Left ventricle myocardium superior (tissue), 1 donor: ENCODE data around the gene IKZF3. TPM values are rescaled to one million over a fixed set of nuclear protein-coding genes. Genes with fewer than 3 reads are reported as not detected.

Source experiments
- ATAC-seq: fragments of 200-7000 bp; cut with Tn5 transposase; one replicate; pipeline ENCODE4 v1.9.1; 2020; ENCODE audit warnings: mild to moderate bottlenecking, moderate library complexity
- DNase-seq: peaks from one replicate; pipeline ENCODE4 v3.0.0-alpha.2; 2020
- intact Hi-C: fragments of 100-400 bp; cut with micrococcal nuclease; formaldehyde crosslinking; loops from one replicate; pipeline ENCODE4 v1.11.0; 2022
- total RNA-seq: library from RNA; stranded (reverse); fragmentation: NEBNext Ultra II Directional; extraction: Animal tissue kit (Norgen Biotek cat#: 25700); gene quantifications from one replicate; pipeline ENCODE4 v1.2.1, GENCODE V29; 2021
- donor health status: DM: no; HTN: yes; CAD: no; lungs with severe emphysema.

The IKZF3 gene
- total RNA-seq, 1 donor from 2014 or later: 0.42 TPM

DNA sequence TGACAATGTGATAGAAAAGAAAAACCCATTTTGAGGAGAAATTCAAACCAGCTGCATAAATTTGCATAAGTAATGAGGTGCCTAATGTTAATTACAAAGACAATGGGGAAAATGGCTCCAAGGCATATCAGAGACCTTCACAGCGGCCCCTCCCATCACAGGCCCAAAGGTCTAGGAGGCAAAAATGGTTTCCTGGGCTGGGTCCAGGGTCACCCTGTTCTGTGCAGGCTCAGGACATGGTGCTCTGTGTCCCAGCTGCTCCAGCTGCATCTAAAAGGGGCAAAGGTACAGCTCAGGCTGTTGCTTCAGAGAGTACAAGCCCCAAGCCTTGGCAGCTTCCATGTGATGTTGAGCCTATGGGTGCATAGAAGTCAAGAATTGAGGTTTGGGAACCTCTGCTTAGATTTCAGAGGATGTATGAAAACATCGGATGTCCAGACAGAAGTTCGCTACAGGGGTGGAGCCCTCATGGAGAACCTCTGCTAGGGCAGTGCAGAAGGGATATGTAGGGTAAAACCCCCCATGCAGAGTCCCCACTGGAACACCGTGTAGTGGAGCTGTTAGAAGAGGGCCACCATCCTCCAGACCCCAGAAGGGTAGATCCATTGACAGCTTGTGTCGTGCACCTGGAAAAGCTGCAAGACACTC, 40.6 kb downstream of the IKZF3 start:
- intact Hi-C loops: no loop called here
- no peak for DNase-seq
- no peak for ATAC-seq

DNA sequence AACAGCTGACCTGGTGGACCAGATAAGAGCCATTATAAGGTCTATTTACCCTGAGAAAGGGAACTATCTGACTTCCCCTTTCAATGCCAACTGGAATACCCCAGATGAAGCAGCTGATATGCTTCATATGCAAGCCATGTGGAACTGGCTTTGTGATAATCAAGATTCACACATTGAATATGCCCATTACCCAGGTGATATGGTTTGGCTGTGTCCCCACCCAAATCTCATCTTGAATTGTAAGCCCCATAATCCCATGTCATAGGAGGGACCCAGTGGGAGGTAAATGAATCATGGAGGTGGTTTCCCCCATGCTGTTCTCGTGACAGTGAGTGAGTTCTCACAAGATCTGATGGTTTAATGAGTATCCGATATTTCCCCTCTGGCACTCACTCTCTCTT, 42.1 kb downstream of the IKZF3 start:
- ATAC-seq: no peak
- intact Hi-C loops: no loop called here
- DNase-seq: no peak

DNA sequence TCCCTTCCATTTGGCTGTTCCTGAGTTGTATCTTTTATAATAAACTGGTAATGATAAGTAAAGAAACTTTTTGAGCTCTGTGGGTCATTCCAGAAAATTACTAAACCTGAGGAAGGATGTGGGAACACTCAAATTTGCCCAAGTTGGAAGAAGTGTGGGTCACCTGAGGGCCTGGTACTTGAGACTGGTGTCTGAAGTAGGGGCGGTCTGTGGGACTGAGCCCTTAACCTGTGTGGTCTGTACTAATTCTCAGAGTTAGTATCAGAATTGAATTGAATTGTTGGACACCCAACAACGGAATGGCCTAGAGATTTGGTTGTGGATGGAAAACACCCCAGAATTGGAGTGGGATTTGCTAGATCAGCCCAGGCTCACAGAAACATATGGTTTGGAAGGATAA, 43.1 kb downstream of the IKZF3 start:
- intact Hi-C loops: no loop called here
- ATAC-seq (no peak), DNase-seq (no peak)

GRCh38 chr17:39820541-39820940, 43.6 kb downstream of the IKZF3 start:
- ATAC-seq (no peak), DNase-seq (no peak)
- intact Hi-C loops: no loop called here

DNA sequence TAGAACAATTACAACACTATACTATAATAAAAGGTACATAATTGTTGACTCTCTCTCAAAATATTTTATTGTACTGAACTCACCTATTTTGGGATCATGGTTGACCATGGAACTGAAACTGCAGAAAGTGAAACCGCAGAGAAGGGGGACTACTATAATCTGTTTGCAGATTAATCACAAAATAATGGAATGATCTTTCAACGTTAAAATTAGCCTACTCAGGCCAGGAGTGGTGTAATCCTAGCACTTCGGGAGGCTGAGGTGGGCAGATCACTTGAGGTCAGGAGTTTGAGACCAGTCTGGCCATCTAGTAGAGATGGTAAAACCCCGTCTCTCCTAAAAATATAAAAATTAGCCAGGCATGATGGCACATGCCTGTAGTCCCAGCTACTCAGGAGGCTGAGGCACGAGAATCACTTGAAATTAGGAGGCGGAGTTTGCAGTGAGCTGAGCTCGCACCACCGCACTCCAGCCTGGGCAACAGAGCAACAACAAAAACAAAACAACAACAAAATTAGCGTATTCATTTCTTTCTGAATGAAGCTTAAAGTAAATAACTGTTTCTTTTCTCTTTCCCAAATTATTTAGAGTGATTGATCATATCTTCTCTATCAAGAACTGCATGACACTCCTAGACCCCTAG, 45.6 kb downstream of the IKZF3 start:
- intact Hi-C loops: no loop called here
- no peak for ATAC-seq

DNA sequence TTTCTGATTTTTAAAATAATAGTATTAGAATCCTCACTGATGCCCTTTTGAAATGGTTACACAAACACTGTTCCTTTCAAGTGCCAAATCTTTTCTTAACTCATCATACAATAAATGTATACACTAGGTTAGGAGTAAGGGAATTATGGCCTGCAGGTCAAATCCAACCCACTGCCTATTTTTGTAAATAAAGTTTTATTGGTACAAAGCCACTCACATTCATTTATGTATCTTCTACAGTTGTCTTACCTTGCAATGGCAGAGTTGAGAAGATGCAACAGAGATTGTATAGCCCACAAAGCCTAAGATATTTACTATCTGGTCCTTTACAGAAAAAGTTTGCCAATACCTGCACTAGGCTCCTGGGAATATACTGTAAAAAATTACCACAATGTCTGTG, 47.8 kb downstream of the IKZF3 start:
- intact Hi-C loops: no loop called here
- ATAC-seq: no peak
- no peak for DNase-seq

More for the DNA sequence above, 45.6 kb downstream of the IKZF3 start:
- DNase-seq: no peak

- DNase-seq (no peak), ATAC-seq (no peak)
- intact Hi-C loops: no loop called here
These were observed 49.6 kb downstream of the IKZF3 start for GRCh38 chr17:39814497-39814896.

GRCh38 chr17:39813631-39814030, 50.5 kb downstream of the IKZF3 start:
- DNase-seq (no peak), ATAC-seq (no peak)
- intact Hi-C loops: no loop called here

DNA sequence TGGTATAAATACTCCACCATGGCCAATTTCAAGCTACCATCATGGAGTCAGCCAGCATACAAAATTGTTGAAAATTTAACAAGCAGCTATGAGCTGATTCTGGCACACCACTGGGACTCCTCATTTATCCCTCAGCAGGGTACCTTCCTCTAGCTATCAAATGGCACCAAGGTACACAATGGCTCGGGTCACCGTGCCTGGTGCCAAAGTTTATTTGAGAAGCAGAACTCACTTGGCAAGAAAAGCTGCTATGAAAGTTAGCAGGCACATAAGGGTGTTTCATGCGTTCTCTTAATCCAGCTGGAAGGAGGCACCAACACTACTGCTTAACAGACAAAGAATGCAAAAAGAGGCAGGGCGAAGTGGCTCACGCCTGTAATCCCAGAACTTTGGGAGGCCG, 51.6 kb downstream of the IKZF3 start:
- DNase-seq (no peak), ATAC-seq (no peak)
- intact Hi-C loops: no loop called here

GRCh38 chr17:39810939-39811728, 53.0 kb downstream of the IKZF3 start:
- ATAC-seq (no peak), DNase-seq (no peak)
- intact Hi-C loops: no loop called here

GRCh38 chr17:39809221-39809620, 54.9 kb downstream of the IKZF3 start:
- no peak for DNase-seq
- intact Hi-C loops: no loop called here
- no peak for ATAC-seq

GRCh38 chr17:39808409-39808997, 55.6 kb downstream of the IKZF3 start:
- no peak for ATAC-seq
- intact Hi-C loops: no loop called here
- DNase-seq: no peak

GRCh38 chr17:39804839-39805238, 59.3 kb downstream of the IKZF3 start:
- intact Hi-C loops: no loop called here
- DNase-seq (no peak), ATAC-seq (no peak)

DNA sequence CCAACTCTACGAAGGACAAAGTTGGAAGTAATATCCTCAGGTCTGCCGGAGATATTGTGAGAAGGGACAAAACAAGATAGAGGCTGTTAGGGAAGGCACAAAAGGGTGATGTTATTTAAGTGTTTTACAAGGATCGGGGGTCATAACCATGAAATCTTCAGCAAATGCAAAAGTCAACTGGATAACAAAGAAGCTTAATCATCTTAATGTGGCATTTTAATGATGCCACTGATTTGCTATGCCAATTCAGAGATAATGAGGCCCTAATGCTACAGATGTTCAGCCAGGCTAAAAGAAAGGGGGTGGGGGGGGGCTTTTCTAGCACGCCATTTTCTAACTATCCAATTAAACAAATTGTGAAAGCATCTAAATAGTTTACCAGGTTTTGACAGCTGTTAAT, 63.1 kb downstream of the IKZF3 start:
- DNase-seq (no peak), ATAC-seq (no peak)
- intact Hi-C loops: no loop called here

- ATAC-seq: no peak
- no peak for DNase-seq
- intact Hi-C loops: no loop called here
These were observed 63.6 kb downstream of the IKZF3 start for GRCh38 chr17:39800540-39800939.

- intact Hi-C loops: no loop called here
- ATAC-seq (no peak), DNase-seq (no peak)
These were observed 64.7 kb downstream of the IKZF3 start for GRCh38 chr17:39799395-39799794.

DNA sequence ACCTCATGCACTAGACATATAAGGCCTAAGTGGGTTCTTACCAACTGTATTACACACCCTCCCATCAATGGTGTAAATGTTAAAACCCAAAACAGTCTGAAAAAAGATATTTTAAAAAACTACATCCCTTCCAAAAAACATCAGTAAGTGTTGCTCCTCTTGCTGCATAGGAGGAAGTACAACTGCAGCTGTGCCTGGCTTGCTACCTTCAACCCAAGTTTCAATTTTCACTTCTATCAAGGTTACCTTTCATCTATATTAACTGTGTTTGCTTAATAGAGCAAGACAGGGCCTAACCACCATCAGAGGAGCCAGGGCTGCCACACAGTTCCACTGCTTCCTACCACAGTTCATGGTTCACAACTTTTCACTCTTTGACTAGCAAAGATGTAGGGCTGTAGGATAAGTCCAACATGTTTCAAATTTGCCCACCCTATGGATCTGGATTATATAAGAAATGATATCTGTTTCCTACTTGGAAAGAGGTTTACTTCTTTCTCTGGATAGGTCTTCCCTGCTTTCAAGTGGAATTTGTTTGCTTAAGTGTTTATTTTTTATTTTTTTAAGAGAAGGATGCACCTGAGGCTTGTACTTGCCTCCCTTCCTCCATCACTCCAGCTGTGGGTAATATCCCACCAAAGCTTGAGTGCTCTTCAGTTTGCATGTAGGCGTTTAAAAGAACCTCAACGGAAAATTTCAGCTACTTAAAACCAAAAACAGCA, 69.7 kb downstream of the IKZF3 start:
- intact Hi-C loops: loop anchor here (5.0 kb wide), 1 partner anchor 48 kb away; no protein-coding TSS in a partner anchor
- DNase-seq (no peak), ATAC-seq (no peak)

GRCh38 chr17:39793301-39793872, 70.7 kb downstream of the IKZF3 start:
- ATAC-seq (no peak), DNase-seq (no peak)
- intact Hi-C loops: loop anchor here (5.0 kb wide), 1 partner anchor 49 kb away; no protein-coding TSS in a partner anchor
